ENCODE results near the gene UGT1A8.

- TF ChIP-seq CTCF (IDR thresholded peaks at IDR 0.05; ENCODE audit: insufficient read depth, low read length, poor library complexity, severe bottlenecking) (no peak), EZH2phosphoT487 (conservative IDR thresholded peaks at IDR 0.05; ENCODE audit: low read length) (no peak)
Measured at GRCh38 chr2:233597522-233597921, 19.9 kb upstream of the UGT1A8 start.

Data from SU-DHL-6 (cell line).